Suppressor macrophage treated with lipopolysaccharide for 1 hour (primary cell): ENCODE data around the gene KCTD15.

Experiments used
- DNase-seq, 3 donors: peaks; one replicate each; pipeline ENCODE4 v3.0.0-alpha.2; 2020 to 2022

The KCTD15 gene

DNA sequence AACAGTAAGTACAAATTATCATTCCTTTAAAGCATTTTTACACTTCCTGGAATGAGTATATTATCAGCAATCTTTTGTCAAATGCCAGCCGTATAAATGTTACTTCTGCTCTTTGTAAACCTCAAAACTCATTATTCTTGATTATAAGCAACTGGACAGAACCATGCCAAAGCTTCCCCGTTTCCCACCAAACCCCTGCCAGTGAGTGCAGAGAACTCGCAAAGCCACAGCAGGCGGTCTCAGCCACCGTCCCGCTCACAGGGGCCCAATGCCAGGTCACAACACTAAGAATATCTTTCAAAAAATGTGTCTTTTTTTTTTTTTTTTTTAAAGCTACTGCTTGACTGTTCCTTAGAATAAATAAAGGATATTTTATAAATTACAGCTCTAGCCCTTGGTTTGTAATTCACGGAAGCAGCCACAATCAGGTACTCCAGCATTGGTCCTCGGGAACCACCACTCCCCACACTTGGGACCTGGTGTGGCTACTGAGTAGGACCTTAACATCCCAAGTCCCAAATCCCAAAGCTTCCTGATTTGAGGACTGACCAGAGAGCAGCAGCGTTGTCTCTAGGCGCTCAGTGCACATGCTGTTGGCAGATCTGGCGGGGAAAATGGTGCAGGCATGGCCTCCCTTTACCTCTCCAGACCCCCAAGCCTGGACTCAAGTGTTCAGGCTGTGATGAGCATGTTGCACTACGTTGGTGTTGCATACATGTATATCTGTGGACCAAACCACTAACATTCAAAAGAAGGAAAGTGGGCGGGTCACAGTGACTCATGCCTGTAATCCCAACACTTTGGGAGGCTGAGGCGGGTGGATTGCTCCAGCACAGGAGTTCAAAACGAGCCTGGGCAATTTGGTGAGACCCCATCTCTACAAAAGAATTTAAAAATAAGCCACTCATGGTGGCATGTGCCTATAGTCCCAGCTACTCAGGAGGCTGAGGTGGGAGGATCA, 19.0 kb downstream of the KCTD15 start:
- DNase-seq = peak; percentile 57 to 69 (median 64)

DNA sequence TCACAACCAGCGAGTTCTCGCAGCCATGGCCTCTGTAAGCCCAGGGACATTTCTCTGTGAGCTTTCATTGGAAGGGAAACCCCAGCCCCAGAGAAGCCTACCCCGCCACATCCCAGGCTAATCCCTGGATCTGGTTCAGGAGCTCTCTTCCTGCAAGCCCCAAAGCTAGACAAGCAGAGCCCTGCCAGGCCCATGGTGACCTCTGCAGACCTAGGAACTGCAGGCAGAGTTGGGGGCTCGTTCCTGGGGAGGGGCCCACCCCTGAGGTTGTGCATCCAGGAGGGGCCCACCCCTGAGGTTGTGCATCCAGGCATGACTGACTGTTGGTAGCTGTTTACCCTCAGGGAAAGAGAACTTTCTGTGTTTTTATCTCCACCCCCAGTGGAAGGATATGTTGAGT, 21.7 kb downstream of the KCTD15 start:
- DNase-seq = no peak

DNA sequence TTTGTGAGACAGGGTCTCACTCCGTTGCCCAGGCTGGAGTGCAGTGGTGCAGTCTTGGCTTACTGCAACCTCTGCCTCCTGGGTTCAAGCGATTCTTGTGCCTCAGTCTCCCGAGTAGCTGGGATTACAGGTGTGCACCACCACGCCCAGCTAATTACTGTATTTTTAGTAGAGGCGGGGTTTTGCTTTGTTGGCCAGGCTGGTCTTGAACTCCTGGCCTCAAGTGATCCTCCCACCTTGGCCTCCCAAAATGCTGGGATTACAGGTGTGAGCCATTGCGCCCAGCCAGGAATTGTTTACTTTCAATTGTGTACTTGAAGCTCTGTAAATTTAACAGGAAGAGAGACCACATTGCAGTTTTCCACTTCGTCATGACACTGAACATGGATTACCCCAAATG, 22.4 kb downstream of the KCTD15 start:
- DNase-seq = peak in 1 of 3 donors; percentile 12

DNA sequence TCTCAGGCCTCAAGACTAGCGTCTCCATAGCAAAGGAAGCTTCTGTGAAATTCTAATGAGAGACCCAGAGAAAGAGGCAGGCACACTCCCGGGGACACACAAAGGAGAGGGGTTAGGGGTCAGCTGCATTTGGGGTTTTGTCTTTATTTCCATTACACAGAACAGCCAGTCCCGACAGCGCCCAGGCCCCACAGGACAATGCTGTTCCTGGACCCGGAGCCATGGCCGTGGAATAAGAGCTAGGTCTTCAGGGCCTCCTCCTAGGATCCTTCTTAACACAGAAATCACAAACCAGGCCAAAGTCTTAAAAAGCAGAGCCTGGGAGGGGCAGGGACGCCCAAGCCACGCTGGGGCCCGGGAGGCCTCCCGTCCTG, 22.8 kb downstream of the KCTD15 start:
- no peak for DNase-seq

DNA sequence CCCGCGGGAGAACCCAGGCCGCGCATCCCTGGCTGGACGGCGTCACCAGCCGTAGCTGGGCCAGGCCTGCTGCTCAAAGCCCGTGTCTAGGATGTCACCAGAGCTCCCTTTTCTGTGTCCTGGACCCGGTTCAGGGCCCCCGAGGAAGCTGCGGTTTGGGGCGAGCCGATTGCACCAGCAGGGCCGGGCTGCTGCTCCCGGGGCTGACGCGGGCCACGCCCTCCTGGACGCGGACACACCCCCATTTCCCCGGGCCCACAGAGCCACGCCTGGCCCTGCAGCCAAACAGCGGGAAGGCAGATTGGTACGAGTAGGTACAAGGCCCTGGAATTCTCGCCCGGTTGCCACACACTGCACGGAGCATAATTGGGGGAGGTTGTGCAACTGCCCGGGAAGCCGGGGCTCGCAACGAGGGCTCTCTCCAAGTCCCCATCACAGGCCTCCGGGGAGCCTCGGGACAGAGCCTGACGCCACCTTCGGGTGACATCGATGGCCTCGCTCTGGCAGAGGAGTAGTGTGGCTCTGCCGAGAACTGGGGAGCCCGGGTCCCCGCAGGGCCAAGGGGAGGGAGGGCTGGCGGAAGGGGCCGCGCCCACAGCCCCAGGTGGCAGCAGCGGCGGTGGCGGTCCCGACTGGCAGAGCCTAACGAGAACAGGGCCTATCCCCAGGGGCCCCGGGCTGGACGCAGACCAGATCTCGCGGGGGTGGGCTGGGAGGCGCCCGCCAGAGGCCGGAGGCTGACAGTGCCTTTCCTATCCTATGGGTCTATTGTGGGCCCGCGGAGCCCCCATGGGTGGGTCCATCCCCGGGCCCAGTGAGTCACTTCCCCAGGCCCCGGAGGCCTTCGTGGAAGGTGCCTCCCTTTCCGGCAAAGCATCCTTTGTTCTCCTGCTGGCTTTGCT, 23.5 kb downstream of the KCTD15 start:
- peak; percentile 77 to 87 (median 79) for DNase-seq

DNA sequence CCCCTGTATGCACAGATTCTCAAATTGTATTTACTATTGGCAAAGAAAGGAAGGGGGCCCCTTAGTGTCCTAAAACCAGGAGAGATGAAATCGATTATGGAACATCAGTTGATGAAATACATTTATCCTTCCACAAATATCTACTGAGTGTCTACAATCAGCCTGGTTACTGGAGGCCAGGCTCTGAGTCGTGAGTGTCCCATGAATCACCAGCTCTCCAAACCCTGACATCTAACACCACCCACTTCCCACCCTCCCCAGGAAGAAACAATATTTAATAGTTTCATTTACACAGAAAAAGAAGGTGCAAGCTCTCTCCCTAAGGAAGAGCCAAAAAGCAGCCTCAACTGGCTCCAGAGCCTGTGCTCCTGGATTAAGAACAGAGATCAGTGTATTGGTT, 25.2 kb downstream of the KCTD15 start:
- peak; percentile 32 to 43 (median 33) for DNase-seq

DNA sequence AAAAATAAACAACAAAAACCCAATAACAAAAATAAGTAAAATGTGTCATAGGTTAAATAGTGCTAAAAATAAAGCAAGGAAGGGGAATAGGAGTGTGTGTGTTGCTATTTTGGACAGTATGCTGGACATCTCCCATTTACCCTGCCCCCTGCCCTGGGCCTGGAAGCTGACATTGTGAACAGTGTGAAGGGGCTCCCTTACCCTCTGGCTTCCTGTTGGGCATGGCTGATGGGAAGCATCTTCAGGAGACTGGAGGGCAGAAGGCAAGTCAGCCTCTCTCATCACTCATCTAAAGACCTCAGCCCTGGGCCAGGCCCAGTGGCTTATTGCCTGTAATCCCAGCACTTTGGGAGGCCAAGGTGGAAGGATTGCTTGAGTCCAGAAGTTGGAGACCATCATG, 26.7 kb downstream of the KCTD15 start:
- DNase-seq = no peak

DNA sequence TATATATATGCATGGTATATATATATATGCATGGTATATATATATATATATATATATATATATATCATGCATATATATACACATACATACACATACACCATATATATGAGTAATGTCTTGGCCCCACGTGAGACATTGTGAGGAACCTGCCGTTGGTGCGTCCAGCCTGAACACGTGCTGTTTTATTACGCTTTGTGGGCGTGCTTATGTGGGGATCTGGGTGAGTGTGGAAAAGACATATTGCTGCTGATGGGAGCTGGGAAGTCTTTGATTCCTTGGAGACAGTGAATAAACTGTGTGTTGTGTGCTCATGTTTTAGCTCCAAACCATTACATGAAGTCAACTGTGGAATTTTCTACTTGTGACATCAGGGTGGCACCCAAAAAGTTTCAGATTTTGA, 28.9 kb downstream of the KCTD15 start:
- DNase-seq = no peak

DNA sequence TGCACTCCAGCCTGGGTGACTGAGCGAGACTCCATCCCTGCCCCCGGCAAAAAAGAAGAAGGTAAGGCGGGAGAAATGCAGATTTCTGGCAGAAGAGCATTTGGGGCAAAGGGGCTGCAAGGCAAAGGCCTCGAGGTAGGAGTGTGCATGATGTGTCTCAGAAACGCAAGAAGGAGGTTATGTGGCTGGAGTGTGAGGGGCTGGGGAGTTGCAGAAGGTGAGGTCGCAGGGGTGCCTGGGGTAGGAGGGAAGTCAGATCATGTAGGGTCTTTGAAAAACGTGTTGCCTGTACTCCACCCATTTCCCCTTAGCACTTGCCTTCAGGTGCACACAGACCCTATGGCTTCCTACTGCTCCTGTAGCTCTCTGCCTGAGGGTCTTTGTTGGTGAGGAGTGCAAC, 29.9 kb downstream of the KCTD15 start:
- no peak for DNase-seq

DNA sequence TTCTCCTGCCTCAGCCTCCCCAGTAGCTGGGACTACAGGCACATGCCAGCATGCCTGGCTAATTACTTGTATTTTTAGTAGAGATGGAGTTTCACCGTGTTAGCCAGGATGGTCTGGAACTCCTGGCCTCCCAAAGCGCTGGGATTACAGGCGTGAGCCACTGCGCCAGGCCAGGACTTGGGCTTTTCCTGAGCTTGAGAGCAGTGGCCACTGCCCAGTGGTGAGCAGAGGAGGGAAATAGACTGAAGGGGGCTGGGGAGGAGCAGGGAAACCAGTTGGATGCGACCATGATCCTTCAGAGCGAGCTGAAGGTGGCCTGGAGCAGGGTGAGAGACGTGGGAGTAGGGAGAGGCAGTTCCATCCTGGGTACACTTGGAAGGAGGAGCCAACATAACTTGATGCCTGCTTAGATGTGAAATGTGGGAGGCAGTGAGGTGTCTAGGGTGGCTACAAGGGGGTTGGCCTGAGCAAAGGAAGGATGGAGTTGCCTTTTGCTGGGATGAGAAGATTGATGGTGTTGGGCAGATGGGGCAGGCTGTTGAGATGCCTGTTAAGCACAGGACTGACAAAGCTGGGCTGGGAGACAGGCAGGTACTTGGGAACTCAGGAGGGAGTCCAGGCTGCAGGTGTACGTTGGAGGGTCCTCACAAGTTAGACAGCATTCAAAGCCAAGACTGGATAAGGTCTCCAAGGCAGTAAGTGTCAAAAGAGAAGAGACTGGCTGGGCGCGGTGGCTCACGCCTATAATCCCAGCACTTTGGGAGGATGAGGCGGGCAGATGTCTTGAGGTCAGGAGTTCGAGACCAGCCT, 31.8 kb downstream of the KCTD15 start:
- DNase-seq = no peak

DNA sequence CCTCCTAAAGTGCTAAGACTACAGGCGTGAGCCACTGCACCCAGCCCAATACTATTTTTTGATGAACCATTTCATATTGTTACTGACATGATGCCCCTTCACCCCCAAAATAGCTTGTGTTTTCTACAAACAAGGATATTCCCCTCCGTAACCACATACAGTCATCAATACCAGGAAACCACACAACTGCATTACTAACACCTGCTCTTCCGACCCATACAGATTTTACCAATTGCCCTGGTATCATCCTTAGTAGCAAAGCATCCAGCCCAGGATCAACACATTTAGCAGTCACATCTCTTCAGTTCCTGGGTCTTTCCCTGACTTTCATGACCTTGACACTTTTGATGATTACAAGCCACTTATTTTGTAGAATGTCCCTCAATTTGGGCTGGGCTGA, 33.6 kb downstream of the KCTD15 start:
- no peak for DNase-seq

DNA sequence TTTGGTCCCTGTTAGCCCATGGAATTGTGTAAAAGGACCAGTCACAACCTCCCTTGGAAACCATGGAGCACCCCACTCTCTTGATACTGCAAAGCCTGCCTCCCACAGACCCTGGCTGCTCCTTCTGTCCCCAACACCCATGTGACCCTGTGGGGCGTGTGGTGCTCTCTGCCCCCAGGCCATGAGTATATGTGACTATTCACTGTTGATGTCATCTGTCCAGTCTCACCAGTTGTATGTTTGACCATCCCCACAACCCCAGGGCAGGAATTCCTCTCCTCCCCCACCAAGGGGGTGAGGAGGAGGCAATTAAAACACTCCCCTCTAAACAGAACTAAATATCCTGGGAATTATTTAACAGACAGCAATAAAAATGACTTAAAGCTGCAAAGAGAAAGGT, 35.2 kb downstream of the KCTD15 start:
- DNase-seq = peak in 1 of 3 donors; percentile 28

DNA sequence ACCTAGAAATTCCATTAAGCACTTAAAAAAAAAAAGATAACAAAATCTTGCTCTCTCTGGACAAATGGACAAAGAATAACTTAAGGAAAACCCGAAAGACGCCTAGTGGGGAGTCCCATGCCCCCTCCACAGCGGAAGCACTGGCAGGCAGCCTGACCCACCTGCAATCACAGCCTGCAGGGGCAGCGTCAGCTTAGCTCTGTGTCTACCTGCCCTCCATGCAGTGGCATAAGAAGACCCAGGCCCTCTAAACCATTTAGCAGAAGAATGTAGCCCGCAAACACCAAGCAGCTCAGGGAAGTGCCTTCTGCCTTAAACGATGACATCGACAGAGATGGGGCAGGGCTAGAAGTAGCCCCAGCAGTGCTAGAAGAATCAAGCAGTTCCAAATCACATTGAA, 36.0 kb downstream of the KCTD15 start:
- no peak for DNase-seq

DNA sequence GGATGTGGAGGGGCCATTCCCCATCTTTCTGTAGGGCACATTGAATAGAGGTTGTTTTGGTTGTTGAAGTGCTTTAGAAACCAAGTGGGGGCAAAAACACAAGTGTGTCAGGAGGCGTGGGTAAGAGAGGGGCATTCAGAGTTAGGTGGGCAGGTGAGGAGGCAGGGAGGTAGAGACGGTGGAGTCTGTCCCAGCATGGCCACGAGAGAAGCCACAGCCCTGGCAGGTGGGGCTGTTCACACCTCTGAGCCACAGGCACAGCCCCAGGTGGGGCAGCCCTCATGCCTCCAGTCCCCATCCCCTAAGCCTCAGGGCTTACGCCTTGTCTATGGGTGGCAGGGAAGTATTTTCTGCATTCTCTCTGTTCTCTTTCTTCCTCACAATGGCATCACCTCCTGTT, 43.7 kb downstream of the KCTD15 start:
- no peak for DNase-seq

DNA sequence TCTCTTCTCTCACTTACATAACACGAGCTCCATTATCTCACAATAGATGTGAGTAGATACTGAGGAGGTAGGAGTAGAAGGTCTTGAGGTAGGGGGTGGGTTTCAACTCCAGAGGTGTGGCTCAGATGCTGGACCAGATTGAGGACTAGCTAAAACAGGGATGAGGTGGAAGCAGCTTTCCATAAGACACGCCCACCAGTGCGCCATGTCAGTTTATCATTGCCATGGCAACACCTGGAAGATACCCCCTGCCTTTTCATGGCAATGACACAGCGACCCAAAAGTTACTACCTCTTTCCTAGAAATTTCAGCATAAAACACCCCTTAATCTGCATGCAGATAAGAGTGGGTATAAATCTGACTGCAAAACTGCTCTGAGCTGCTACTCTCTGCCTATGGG, 44.1 kb downstream of the KCTD15 start:
- DNase-seq = no peak

DNA sequence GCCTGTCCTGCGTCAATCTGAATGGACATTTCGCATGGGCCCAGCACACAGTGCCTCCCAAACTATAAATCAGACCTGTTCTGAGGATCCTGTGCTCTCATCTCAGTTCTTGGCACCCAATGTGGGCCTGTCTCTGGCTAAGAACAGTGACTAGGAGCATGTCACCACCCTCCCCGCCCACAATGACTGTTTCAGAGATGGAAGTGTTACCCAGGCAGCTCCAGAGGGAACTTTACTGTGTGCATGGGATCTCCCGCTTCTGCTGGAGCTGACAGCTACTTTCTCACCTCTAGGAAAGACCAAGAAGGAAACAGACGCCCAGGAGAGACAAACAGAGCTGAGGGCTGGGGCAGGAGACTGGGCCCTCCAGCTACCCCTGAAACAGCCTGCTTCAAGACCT, 45.0 kb downstream of the KCTD15 start:
- DNase-seq = peak in 2 of 3 donors; percentile 27 to 46

DNA sequence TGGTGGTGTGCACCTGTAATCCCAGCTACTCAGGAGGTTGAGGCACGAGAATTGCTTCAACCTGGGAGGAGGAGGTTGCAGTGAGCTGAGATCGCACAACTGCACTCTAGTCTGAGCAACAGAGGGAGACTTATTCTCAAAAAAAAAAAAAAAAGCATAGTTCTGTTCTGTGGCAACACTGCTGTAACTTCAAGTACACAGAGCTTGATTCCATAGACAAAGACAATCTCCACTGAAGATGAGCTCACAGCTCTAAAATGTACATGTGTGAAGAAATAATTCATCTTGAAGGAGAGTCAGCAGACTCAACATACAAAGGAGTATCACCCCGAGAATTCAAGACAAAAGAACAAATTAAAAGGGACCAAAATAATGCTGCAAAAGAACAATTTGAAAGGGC, 47.8 kb downstream of the KCTD15 start:
- no peak for DNase-seq

DNA sequence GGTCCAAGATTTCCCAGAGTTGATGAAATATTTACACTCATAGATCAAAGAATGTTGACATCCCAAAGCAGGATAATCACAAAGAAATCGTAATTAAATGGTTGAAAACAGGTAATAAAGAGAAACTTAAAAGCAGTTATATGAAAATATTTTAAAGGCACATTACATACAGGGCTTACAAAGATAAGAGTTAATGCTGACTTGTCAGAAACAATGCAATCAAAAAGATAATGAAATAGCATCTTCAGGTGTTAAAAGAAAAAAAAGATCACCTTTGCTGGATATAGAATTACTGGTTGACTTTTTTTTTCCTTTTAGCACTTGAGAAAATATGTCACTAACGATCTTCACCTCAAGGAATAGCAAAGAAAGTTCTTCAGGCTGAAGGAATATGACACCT, 48.8 kb downstream of the KCTD15 start:
- no peak for DNase-seq

DNA sequence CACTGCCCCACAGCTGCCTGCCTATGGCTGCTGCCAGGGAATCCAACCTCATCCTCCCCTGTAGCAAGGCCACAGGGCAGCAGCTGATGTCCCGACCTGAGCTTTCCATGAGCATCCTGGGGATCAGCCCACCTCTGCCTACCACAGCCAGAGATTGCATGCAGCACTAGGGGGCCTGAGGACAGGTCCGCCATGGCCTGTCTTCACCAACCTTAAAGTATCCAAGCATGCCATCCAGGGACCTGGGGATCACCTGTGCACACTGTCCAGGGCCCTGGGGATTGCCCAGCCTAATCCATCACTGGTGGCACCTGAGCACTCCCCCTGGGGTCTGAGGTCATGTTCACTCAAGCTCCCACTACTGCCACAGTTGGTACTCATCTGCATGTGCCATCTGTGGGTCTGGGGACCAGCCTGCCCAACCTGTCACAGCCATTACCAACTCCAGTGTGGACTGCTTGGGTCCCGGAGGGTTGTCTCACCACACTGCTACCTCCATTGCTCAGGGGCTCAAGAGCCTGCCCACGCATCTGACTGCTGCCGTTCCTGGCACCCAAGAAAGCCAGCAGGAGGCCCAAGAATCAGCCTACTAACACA, 53.0 kb downstream of the KCTD15 start:
- no peak for DNase-seq

DNA sequence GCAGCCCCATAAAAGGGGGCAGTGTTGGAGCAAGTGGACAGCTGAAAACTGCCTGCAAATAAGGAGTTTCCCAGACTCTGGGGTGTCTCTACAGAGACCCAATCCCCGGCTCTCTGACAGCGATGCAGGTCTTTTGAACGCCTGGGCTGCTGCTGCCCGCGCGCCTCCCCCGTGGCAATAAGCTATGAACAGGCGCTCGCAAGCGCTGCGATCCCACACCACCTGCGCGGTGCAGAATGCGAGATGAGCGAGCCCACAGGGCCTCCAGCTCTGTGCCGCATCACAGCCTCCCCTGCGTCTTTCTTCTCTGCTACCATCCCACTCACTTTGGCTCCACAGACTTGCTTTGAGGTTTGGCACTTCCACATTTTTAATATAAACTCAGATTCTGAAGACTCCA, 62.3 kb downstream of the KCTD15 start:
- DNase-seq = no peak

DNA sequence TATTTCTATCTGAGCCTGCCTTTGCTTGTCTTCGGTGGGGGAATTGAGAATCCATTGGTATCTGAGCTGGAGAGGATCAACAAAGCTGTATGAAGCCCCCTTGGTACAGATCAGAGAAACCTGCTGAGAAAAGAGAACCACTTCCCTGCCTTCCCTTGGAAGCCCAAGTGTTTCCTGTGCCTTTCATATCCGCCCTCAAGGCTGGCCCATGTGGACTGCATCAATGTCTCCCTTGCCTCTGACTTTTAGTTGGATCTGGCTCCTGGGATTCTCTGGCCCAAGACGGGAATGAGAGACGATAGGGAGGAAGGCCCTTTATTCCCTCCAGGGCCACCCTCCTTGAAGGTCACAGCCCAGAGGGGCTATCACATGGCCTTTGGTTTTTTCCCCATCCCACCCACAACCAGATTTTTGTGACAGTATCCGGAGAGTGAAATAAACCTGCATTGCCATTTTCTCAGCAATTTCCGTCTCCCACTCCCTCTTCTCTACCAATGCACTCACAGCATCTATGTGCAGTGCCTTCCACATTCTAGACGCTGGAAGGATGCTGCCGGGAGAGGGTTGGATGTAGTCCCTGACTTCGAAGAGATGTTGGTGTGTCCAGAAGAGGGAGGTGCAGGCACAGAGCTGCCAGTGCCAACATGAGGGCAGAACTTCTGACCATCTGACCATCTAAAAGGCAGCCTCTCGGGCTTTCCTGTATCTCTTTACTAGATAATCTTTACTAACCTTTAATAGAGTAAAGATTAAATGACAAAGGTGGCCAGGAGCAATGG, 63.8 kb downstream of the KCTD15 start:
- DNase-seq = no peak

DNA sequence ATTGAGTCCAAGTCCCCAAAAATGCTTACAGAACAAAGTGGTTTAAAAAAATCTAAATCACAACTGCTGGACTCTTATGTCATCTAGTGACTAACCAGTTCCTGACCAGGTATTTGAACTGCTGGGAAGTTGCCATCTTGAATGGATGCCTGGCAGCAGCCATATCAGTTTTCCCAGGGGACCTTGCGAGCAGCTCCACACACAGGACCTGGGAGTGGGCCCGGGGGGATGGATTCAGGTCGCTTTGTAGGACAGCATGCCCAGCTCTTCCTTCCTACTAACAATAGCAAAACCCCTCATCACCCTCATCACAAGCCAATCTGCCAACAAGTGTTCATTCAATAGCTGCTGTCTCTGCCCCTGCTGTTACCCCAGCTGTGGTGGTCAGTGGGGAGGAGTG, 65.3 kb downstream of the KCTD15 start:
- no peak for DNase-seq
